ENCODE data around the gene CLEC3B.

Gene CLEC3B

GRCh38 chr3:45023675-45024074, 2.4 kb upstream of the CLEC3B start:
- no peak for DNase-seq (ENCODE audit: low spot score)
- H3K4me1 ChIP-seq (ENCODE audit: insufficient read depth, poor library complexity, severe bottlenecking), result no peaks in the 10 kb centered on the region

DNA sequence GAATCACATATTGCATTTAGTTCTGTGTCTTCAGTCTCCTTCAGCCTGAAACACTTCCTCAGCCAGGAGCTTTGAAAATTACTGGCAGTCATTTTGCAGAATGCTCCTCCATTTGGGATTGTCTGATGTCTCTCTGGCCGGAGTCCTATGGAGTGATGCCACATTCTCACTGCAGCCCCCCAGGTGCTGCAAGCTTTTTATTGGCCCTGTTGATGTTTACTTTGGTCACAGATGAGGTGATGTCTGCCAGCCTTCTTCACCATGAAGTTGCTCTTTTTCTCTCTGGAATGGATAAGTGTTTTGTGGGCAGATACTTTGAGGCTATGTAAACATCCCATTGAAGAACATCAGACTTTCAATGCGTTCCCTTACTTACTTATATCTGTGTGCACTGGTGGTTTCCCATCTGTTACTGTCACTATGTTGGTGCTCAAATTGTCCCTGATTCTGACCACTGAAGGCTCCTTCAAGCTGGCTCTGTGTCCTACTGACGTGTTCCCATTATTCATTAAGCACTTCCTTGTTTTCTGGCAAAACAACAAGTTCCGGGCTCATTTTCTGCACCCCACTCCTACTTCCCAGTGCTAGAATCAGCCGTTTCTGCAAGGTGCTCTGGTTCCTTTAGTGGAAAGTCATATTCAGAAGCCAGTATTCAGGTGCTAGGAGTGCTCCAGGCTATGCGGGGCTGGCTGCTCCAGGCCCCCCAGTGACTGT, 1.4 kb upstream of the CLEC3B start:
- Histone ChIP-seq H3K4me3 (ENCODE audit: severe bottlenecking) (no peak overlapping the region), H3K4me1 (ENCODE audit: insufficient read depth, poor library complexity, severe bottlenecking) (no peaks in the 10 kb centered on the region), H3K27ac (ENCODE audit: poor library complexity, severe bottlenecking) (no peak overlapping the region), H3K27me3 (ENCODE audit: insufficient read depth, poor library complexity, severe bottlenecking) (no peaks in the 10 kb centered on the region), H3K36me3 (ENCODE audit: low read depth) (no peaks in the 10 kb centered on the region), H3K9me3 (ENCODE audit: severe bottlenecking) (no peaks in the 10 kb centered on the region)
- DNase-seq (ENCODE audit: low spot score) (no peak), ATAC-seq (ENCODE audit: low read depth) (no peak)
- TF ChIP-seq, protein P1, sequence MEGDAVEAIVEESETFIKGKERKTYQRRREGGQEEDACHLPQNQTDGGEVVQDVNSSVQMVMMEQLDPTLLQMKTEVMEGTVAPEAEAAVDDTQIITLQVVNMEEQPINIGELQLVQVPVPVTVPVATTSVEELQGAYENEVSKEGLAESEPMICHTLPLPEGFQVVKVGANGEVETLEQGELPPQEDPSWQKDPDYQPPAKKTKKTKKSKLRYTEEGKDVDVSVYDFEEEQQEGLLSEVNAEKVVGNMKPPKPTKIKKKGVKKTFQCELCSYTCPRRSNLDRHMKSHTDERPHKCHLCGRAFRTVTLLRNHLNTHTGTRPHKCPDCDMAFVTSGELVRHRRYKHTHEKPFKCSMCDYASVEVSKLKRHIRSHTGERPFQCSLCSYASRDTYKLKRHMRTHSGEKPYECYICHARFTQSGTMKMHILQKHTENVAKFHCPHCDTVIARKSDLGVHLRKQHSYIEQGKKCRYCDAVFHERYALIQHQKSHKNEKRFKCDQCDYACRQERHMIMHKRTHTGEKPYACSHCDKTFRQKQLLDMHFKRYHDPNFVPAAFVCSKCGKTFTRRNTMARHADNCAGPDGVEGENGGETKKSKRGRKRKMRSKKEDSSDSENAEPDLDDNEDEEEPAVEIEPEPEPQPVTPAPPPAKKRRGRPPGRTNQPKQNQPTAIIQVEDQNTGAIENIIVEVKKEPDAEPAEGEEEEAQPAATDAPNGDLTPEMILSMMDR (IDR thresholded peaks at IDR 0.05; ENCODE audit: poor library complexity, severe bottlenecking), result no peak

More at GRCh38 chr3:45023675-45024074, 2.4 kb upstream of the CLEC3B start:
- Histone ChIP-seq H3K27me3 (ENCODE audit: insufficient read depth, poor library complexity, severe bottlenecking) (no peaks in the 10 kb centered on the region), H3K27ac (ENCODE audit: poor library complexity, severe bottlenecking) (no peak overlapping the region), H3K4me3 (ENCODE audit: severe bottlenecking) (no peak overlapping the region), H3K9me3 (ENCODE audit: severe bottlenecking) (no peaks in the 10 kb centered on the region), H3K36me3 (ENCODE audit: low read depth) (no peaks in the 10 kb centered on the region)
- ATAC-seq (ENCODE audit: low read depth), result no peak
- TF ChIP-seq, protein P1 (IDR thresholded peaks at IDR 0.05; ENCODE audit: poor library complexity, severe bottlenecking), result no peak

DNA sequence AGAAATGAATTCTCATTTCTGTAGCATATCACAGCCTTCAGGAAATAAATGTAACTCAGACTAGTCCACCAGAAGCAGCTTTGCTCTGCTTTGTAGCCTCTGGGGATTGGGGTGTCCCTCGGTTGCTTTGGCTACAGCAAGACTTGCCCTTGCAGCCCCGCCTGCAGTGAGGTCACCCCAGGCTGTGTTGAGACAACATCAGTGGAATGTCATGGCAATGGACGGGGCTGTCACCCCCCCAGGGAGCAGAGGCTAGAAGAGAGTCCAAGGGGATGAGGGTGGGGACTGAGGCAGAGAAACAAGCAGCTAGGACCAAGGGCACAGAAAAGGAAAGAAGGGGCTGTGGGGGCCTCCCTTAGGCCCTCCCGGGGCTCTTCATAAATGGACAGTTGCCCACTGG, 854 bp downstream of the CLEC3B start:
- Histone ChIP-seq H3K4me3 (ENCODE audit: severe bottlenecking) (no peak overlapping the region), H3K9me3 (ENCODE audit: severe bottlenecking) (no peaks in the 10 kb centered on the region), H3K27ac (ENCODE audit: poor library complexity, severe bottlenecking) (no peak overlapping the region), H3K27me3 (ENCODE audit: insufficient read depth, poor library complexity, severe bottlenecking) (no peaks in the 10 kb centered on the region), H3K4me1 (ENCODE audit: insufficient read depth, poor library complexity, severe bottlenecking) (no peaks in the 10 kb centered on the region), H3K36me3 (ENCODE audit: low read depth) (no peaks in the 10 kb centered on the region)
- no peak for ATAC-seq (ENCODE audit: low read depth)
- no peak for DNase-seq (ENCODE audit: low spot score)
- TF ChIP-seq, protein P1 (IDR thresholded peaks at IDR 0.05; ENCODE audit: poor library complexity, severe bottlenecking), result no peak

GRCh38 chr3:45027441-45027840, 1.3 kb downstream of the CLEC3B start:
- H3K4me1 ChIP-seq (ENCODE audit: insufficient read depth, poor library complexity, severe bottlenecking), result no peaks in the 10 kb centered on the region
- no peak for ATAC-seq (ENCODE audit: low read depth)
- TF ChIP-seq, protein P1 (IDR thresholded peaks at IDR 0.05; ENCODE audit: poor library complexity, severe bottlenecking), result no peak
- H3K27ac ChIP-seq (ENCODE audit: poor library complexity, severe bottlenecking), result no peak overlapping the region
- no peaks in the 10 kb centered on the region for H3K36me3 ChIP-seq (ENCODE audit: low read depth)
- no peaks in the 10 kb centered on the region for H3K9me3 ChIP-seq (ENCODE audit: severe bottlenecking)
- H3K27me3 ChIP-seq (ENCODE audit: insufficient read depth, poor library complexity, severe bottlenecking), result no peaks in the 10 kb centered on the region
- no peak for DNase-seq (ENCODE audit: low spot score)
- no peak overlapping the region for H3K4me3 ChIP-seq (ENCODE audit: severe bottlenecking)

DNA sequence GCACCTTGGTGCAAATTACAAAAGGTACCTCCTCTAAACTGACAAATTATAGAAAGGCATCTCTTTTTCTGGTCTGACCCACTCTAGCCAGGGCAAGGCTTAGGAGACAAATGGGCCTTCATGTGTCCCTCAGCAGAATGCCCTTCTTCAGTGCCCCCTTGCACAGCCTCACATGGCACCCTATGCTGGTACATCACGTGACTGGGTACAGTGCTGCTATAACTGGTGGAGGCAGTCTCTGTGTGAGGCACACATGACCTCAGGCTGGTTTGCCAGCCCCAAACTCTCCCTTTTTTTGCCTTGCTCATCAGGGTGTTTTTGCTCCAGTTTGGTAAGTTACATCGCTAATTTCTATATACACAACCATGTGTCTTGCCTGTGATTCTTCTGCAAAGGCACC, 3.1 kb downstream of the CLEC3B start:
- TF ChIP-seq, protein P1 (IDR thresholded peaks at IDR 0.05; ENCODE audit: poor library complexity, severe bottlenecking), result no peak
- DNase-seq (ENCODE audit: low spot score) (no peak), ATAC-seq (ENCODE audit: low read depth) (no peak)
- Histone ChIP-seq H3K4me3 (ENCODE audit: severe bottlenecking) (no peak overlapping the region), H3K9me3 (ENCODE audit: severe bottlenecking) (no peaks in the 10 kb centered on the region), H3K27ac (ENCODE audit: poor library complexity, severe bottlenecking) (no peak overlapping the region), H3K4me1 (ENCODE audit: insufficient read depth, poor library complexity, severe bottlenecking) (no peaks in the 10 kb centered on the region), H3K27me3 (ENCODE audit: insufficient read depth, poor library complexity, severe bottlenecking) (no peaks in the 10 kb centered on the region), H3K36me3 (ENCODE audit: low read depth) (no peaks in the 10 kb centered on the region)
